NCI-H2196 treated with DMSO at 0.1 percent for 48 hours (cell line): ENCODE results near the gene POLR2C.

ENCODE experiments used
- DNase-seq: peaks from one replicate; lab custom pipeline; 2025; ENCODE audit not compliant: unreplicated experiment; lab: John Stamatoyannopoulos, UW

Gene POLR2C

GRCh38 chr16:57517397-57518367, 55.2 kb downstream of the POLR2C start:
- DNase-seq: no peak

- no peak for DNase-seq
These were observed 56.0 kb downstream of the POLR2C start for GRCh38 chr16:57518520-57518919.

- DNase-seq: no peak
These were observed 56.4 kb downstream of the POLR2C start for GRCh38 chr16:57518922-57519321.

GRCh38 chr16:57519796-57520360, 57.4 kb downstream of the POLR2C start:
- DNase-seq: no peak
